HCT116 (cell line): ENCODE data around the gene UCP2. TPM values are rescaled to one million over a fixed set of nuclear protein-coding genes. Genes with fewer than 3 reads are reported as not detected.

Experiments used
- ATAC-seq: fragments of 200-7000 bp; cut with Tn5 transposase; 2 replicates; pipeline ENCODE4 v1.9.1; 2020; ENCODE audit warnings: mild to moderate bottlenecking, moderate library complexity
- BruUV-seq: library from RNA; stranded (reverse); fragments of 400-500 nt; replicated peaks from 2 replicates; lab custom pipeline; 2021; lab: Mats Ljungman, UMichigan
- CTCF ChIA-PET: fragments of 300-600 bp; sonication (Branson Sonifier 250); formaldehyde crosslinking; loops from one replicate; lab custom pipeline; 2021; ENCODE audit warnings: antibody characterized with exemption; lab: Charles Lee
- POLR2A ChIA-PET: fragments of 300-600, 350-600 bp; sonication (Branson Sonifier 250); formaldehyde crosslinking; loops from one replicate; lab custom pipeline; 2021; ENCODE audit warnings: antibody characterized with exemption; lab: Charles Lee
- RAD21 ChIA-PET, 2 experiments: fragments of 300-600 bp; sonication (Branson Sonifier 250); formaldehyde crosslinking; loops; one replicate each; lab custom pipeline; 2023; ENCODE audit warnings: low total read pairs in 2 of 2; ENCODE audit not compliant: uncharacterized antibody in 2 of 2, unreplicated experiment in 2 of 2, low non-redundant PET in 1 of 2; lab: Charles Lee
- DNase-seq: peaks from one replicate; pipeline ENCODE4 v3.0.0-alpha.2; 2010; ENCODE audit warnings: low read depth, low spot score
- H2AFZ ChIP-seq: fragments of 200-600 bp; shearing (Covaris generic), sonication (generic); 2 replicates; pipeline ENCODE4 v1.6.1; 2017; ENCODE audit warnings: low read depth, mixed run types, mixed read lengths, antibody characterized with exemption, low read length; ENCODE audit not compliant: poor library complexity, severe bottlenecking
- H3K27ac ChIP-seq: 2 replicates; pipeline ENCODE4 v1.5.1; 2012; ENCODE audit warnings: low read depth, low read length
- H3K27me3 ChIP-seq: fragments of 200-600 bp; sonication (generic); 2 replicates; pipeline ENCODE4 v1.6.1; 2016; ENCODE audit warnings: mixed run types, low read length, mixed read lengths; ENCODE audit not compliant: insufficient read depth
- H3K36me3 ChIP-seq, 2 experiments: fragments of 200-500 bp in 1 of 2; fragments of 200-600 bp in 1 of 2; sonication (Bioruptor generic) in 1 of 2; sonication (generic) in 1 of 2; 2 replicates each; pipeline versions ENCODE4 v1.5.1 to v1.6.1; 2014 to 2016; ENCODE audit warnings: low read length in 2 of 2, inconsistent platforms in 1 of 2, mixed read lengths in 1 of 2, mixed run types in 1 of 2; ENCODE audit not compliant: insufficient read depth in 2 of 2, control insufficient read depth in 1 of 2
- H3K4me1 ChIP-seq, 2 experiments: fragments of 200-600 bp in 1 of 2; sonication (generic) in 1 of 2; 2 replicates each; pipeline versions ENCODE4 v1.5.1 to v1.6.1; 2012 to 2017; ENCODE audit warnings: low read length in 2 of 2, inconsistent platforms in 1 of 2, mild to moderate bottlenecking in 1 of 2, mixed read lengths in 1 of 2, mixed run types in 1 of 2, moderate library complexity in 1 of 2; ENCODE audit not compliant: insufficient read depth in 2 of 2, control insufficient read depth in 1 of 2
- H3K4me2 ChIP-seq: fragments of 200-600 bp; sonication (generic); 2 replicates; pipeline ENCODE4 v1.6.1; 2017; ENCODE audit warnings: mixed run types, low read length, mixed read lengths
- H3K4me3 ChIP-seq, 2 experiments: fragments of 200-600 bp in 1 of 2; sonication (generic) in 1 of 2; replicated peaks in 1 of 2; 2 replicates each; pipeline ENCODE4 v1.5.1; 2011 to 2016; ENCODE audit warnings: low read length in 2 of 2, control low read depth in 1 of 2, low read depth in 1 of 2, mild to moderate bottlenecking in 1 of 2, mixed read lengths in 1 of 2, mixed run types in 1 of 2
- H3K79me2 ChIP-seq: fragments of 200-600 bp; sonication (generic); 2 replicates; pipeline ENCODE4 v1.6.1; 2017; ENCODE audit warnings: mild to moderate bottlenecking, mixed run types, low read length, moderate library complexity, mixed read lengths; ENCODE audit not compliant: insufficient read depth
- H3K9ac ChIP-seq: fragments of 200-600 bp; sonication (generic); 2 replicates; pipeline ENCODE4 v1.6.1; 2016; ENCODE audit warnings: low read length, mixed read lengths
- H3K9me2 ChIP-seq: fragments of 200-600 bp; sonication (generic), shearing (Covaris generic); 2 replicates; pipeline ENCODE4 v1.6.1; 2017; ENCODE audit warnings: mixed run types, mild to moderate bottlenecking, moderate library complexity; ENCODE audit not compliant: insufficient read depth
- H3K9me3 ChIP-seq, 2 experiments: fragments of 200-500 bp in 1 of 2; fragments of 200-600 bp in 1 of 2; sonication (Bioruptor generic) in 1 of 2; sonication (generic) in 1 of 2; 2 replicates each; pipeline ENCODE4 v1.6.1; 2014 to 2017; ENCODE audit warnings: low read length in 2 of 2, mixed read lengths in 2 of 2, inconsistent platforms in 1 of 2, low read depth in 1 of 2, mild to moderate bottlenecking in 1 of 2, mixed run types in 1 of 2, moderate library complexity in 1 of 2; ENCODE audit not compliant: control insufficient read depth in 1 of 2, insufficient read depth in 1 of 2
- H4K20me1 ChIP-seq: fragments of 200-600 bp; sonication (generic), shearing (Covaris generic); 2 replicates; pipeline ENCODE4 v1.6.1; 2017; ENCODE audit warnings: mixed run types, mild to moderate bottlenecking, moderate library complexity; ENCODE audit not compliant: insufficient read depth
- ATF3 ChIP-seq: IDR thresholded peaks from 2 replicates; pipeline ENCODE4 v1.6.1; 2012
- CBX3 ChIP-seq: IDR thresholded peaks from 2 replicates; pipeline ENCODE4 v1.6.1; 2012; ENCODE audit warnings: low read depth
- ELF1 ChIP-seq: IDR thresholded peaks from 2 replicates; pipeline ENCODE4 v1.6.1; 2012; ENCODE audit warnings: low read depth, borderline replicate concordance
- EZH2 ChIP-seq: fragments of 200-600 bp; sonication (generic); IDR thresholded peaks from 2 replicates; pipeline ENCODE4 v1.6.1; 2017; ENCODE audit warnings: antibody characterized with exemption, mixed run types
- EZH2phosphoT487 ChIP-seq: fragments of 200-600 bp; IDR thresholded peaks from 2 replicates; pipeline ENCODE4 v1.6.1; 2018; ENCODE audit warnings: antibody characterized with exemption, borderline replicate concordance
- JUND ChIP-seq: IDR thresholded peaks from 2 replicates; pipeline ENCODE4 v1.6.1; 2012
- MAX ChIP-seq: IDR thresholded peaks from 2 replicates; pipeline ENCODE4 v1.6.1; 2012
- POLR2AphosphoS5 ChIP-seq: IDR thresholded peaks from 2 replicates; pipeline ENCODE4 v1.6.1; 2011; ENCODE audit warnings: mild to moderate bottlenecking, low read depth, low read length, moderate library complexity
- SP1 ChIP-seq: IDR thresholded peaks from 2 replicates; pipeline ENCODE4 v1.6.1; 2012; ENCODE audit warnings: low read depth
- ZNF274 ChIP-seq: fragments of 200-500 bp; sonication (Bioruptor generic); IDR thresholded peaks from 2 replicates; pipeline ENCODE4 v1.6.1; 2014; ENCODE audit warnings: mild to moderate bottlenecking, low read depth, low read length, inconsistent platforms
- intact Hi-C: fragments of 100-400 bp; cut with micrococcal nuclease; formaldehyde crosslinking; loops from 2 replicates; pipeline ENCODE4 v1.10.0; 2022
- total RNA-seq: library from RNA; stranded (reverse); gene quantifications from one replicate; pipeline ENCODE4 v1.2.1, GENCODE V29; 2021; ENCODE audit not compliant: unreplicated experiment
- TF ChIP-seq, protein P1 (sequence below), 3 experiments: fragments of 200-600 bp in 1 of 3; sonication (generic) in 1 of 3; IDR thresholded peaks in 2 of 3; conservative IDR thresholded peaks in 1 of 3; 2 replicates each; pipeline ENCODE4 v1.5.1; 2012 to 2017; ENCODE audit warnings: low read depth in 2 of 3, low read length in 2 of 3, antibody characterized with exemption in 1 of 3, borderline replicate concordance in 1 of 3, control low read depth in 1 of 3, mild to moderate bottlenecking in 1 of 3, mixed read lengths in 1 of 3, mixed run types in 1 of 3, moderate library complexity in 1 of 3; ENCODE audit not compliant: insufficient read depth in 1 of 3
- TF ChIP-seq, protein P2 (sequence below): IDR thresholded peaks from 2 replicates; pipeline ENCODE4 v1.6.1; 2011; ENCODE audit warnings: mild to moderate bottlenecking, low read length, moderate library complexity; ENCODE audit not compliant: insufficient replicate concordance; ENCODE audit errors: extremely low read depth

Gene UCP2
- total RNA-seq, 1 experiment from 2014 or later: 20.4 TPM

DNA sequence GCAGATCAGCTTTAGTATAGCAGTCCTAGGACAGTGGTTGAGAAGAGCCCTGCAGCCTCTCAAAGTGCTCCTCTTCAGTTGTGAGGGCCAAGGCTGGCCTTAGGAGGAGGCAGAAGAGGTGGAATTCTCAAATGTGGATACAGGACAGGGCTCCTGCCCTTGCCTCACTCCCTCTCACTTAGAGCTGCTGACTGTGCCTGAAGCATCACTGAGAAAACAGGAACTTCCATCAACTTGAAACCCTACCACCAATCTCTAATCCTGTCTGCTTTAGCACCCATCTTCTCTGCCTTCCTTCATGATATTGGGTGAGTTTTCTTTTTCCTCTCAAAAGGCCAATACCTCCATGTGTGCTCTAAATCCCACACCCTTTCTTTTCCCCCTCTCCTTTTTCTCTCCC lies 40.6 kb upstream of the UCP2 start:
- Histone ChIP-seq H3K9me3 (no peaks in the 10 kb centered on the region), H3K36me3 (no peaks in the 10 kb centered on the region), H3K4me3 (no peak overlapping the region), H3K4me2 (no peak overlapping the region), H3K9me2 (no peaks in the 10 kb centered on the region), H2AFZ (no peak overlapping the region), H4K20me1 (no peaks in the 10 kb centered on the region), H3K27me3 (no peaks in the 10 kb centered on the region), H3K79me2 (no peaks in the 10 kb centered on the region), H3K4me1 (peaks cover 9 to 25% of the 10 kb centered on the region in 2 experiments), H3K27ac (no peak overlapping the region), H3K9ac (no peak overlapping the region)
- POLR2A ChIA-PET: no interaction called here
- CTCF ChIA-PET: no interaction called here
- TF ChIP-seq EZH2phosphoT487 (no peak), ZNF274 (no peak), CBX3 (no peak), SP1 (no peak), POLR2AphosphoS5 (no peak), MAX (no peak), ELF1 (no peak)
- TF ChIP-seq, protein P1, sequence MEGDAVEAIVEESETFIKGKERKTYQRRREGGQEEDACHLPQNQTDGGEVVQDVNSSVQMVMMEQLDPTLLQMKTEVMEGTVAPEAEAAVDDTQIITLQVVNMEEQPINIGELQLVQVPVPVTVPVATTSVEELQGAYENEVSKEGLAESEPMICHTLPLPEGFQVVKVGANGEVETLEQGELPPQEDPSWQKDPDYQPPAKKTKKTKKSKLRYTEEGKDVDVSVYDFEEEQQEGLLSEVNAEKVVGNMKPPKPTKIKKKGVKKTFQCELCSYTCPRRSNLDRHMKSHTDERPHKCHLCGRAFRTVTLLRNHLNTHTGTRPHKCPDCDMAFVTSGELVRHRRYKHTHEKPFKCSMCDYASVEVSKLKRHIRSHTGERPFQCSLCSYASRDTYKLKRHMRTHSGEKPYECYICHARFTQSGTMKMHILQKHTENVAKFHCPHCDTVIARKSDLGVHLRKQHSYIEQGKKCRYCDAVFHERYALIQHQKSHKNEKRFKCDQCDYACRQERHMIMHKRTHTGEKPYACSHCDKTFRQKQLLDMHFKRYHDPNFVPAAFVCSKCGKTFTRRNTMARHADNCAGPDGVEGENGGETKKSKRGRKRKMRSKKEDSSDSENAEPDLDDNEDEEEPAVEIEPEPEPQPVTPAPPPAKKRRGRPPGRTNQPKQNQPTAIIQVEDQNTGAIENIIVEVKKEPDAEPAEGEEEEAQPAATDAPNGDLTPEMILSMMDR (IDR thresholded peaks at IDR 0.05 in 2 of 3, conservative IDR thresholded peaks at IDR 0.05 in 1 of 3; ENCODE audit: borderline replicate concordance in 1 of 3, insufficient read depth in 1 of 3, low read depth in 2 of 3, low read length in 2 of 3): no peak
- RAD21 ChIA-PET: no interaction called here
- intact Hi-C loops: no loop called here
- no TSS peak for BruUV-seq
- ATAC-seq (no peak), DNase-seq (no peak)

GRCh38 chr11:74022546-74022945 lies 39.9 kb upstream of the UCP2 start:
- Histone ChIP-seq H3K27ac (no peak overlapping the region), H3K9me2 (no peaks in the 10 kb centered on the region), H3K4me3 (no peak overlapping the region), H4K20me1 (no peaks in the 10 kb centered on the region), H3K9ac (no peak overlapping the region), H3K27me3 (no peaks in the 10 kb centered on the region), H3K4me2 (no peak overlapping the region), H3K36me3 (no peaks in the 10 kb centered on the region), H3K79me2 (no peaks in the 10 kb centered on the region), H3K9me3 (no peaks in the 10 kb centered on the region), H3K4me1 (peaks cover 9 to 25% of the 10 kb centered on the region in 2 experiments), H2AFZ (no peak overlapping the region)
- ChIA-PET CTCF (no interaction called here), POLR2A (no interaction called here), RAD21 (no interaction called here)
- no peak for ATAC-seq
- intact Hi-C loops: no loop called here
- no peak for DNase-seq
- TF ChIP-seq, protein P2, sequence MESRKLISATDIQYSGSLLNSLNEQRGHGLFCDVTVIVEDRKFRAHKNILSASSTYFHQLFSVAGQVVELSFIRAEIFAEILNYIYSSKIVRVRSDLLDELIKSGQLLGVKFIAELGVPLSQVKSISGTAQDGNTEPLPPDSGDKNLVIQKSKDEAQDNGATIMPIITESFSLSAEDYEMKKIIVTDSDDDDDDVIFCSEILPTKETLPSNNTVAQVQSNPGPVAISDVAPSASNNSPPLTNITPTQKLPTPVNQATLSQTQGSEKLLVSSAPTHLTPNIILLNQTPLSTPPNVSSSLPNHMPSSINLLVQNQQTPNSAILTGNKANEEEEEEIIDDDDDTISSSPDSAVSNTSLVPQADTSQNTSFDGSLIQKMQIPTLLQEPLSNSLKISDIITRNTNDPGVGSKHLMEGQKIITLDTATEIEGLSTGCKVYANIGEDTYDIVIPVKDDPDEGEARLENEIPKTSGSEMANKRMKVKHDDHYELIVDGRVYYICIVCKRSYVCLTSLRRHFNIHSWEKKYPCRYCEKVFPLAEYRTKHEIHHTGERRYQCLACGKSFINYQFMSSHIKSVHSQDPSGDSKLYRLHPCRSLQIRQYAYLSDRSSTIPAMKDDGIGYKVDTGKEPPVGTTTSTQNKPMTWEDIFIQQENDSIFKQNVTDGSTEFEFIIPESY: no peak
- TF ChIP-seq SP1 (no peak), ATF3 (no peak), JUND (no peak), EZH2 (no peak)
- no TSS peak for BruUV-seq
